ENCODE measurements around the gene IGF2BP2.

GRCh38 chr3:185667574-185667973, 157.3 kb downstream of the IGF2BP2 start:
- TF ChIP-seq, protein P1, sequence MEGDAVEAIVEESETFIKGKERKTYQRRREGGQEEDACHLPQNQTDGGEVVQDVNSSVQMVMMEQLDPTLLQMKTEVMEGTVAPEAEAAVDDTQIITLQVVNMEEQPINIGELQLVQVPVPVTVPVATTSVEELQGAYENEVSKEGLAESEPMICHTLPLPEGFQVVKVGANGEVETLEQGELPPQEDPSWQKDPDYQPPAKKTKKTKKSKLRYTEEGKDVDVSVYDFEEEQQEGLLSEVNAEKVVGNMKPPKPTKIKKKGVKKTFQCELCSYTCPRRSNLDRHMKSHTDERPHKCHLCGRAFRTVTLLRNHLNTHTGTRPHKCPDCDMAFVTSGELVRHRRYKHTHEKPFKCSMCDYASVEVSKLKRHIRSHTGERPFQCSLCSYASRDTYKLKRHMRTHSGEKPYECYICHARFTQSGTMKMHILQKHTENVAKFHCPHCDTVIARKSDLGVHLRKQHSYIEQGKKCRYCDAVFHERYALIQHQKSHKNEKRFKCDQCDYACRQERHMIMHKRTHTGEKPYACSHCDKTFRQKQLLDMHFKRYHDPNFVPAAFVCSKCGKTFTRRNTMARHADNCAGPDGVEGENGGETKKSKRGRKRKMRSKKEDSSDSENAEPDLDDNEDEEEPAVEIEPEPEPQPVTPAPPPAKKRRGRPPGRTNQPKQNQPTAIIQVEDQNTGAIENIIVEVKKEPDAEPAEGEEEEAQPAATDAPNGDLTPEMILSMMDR (conservative IDR thresholded peaks at IDR 0.05 in 1 of 2, IDR thresholded peaks at IDR 0.05 in 1 of 2; ENCODE audit: extremely low read depth in 1 of 2, insufficient read depth in 1 of 2, low read depth in 1 of 2, low read length in 2 of 2): no peak
- TF ChIP-seq EZH2 (IDR thresholded peaks at IDR 0.05; ENCODE audit: borderline replicate concordance, low read length): no peak

All from mammary epithelial cell (primary cell).